B cell (primary cell): Measurements from ENCODE around the gene RNLS. TPM values are rescaled to one million over a fixed set of nuclear protein-coding genes. Genes with fewer than 3 reads are reported as not detected.

ENCODE experiments used
- ATAC-seq: fragments of 200-7000 bp; cut with Tn5 transposase; one replicate; pipeline ENCODE4 v1.10.0; 2021; ENCODE audit warnings: low read depth, mild to moderate bottlenecking, moderate number of reproducible peaks, moderate library complexity
- CTCF ChIA-PET: fragments of 350-600 bp; sonication (Branson Sonifier 250); formaldehyde crosslinking; loops from one replicate; lab custom pipeline; 2021; ENCODE audit warnings: antibody characterized with exemption, inconsistent platforms; lab: Charles Lee
- POLR2A ChIA-PET: fragments of 350-600 bp; sonication (Branson Sonifier 250); formaldehyde crosslinking; loops from one replicate; lab custom pipeline; 2021; ENCODE audit warnings: antibody characterized with exemption; lab: Charles Lee
- DNase-seq: peaks from one replicate; pipeline ENCODE4 v3.0.0; 2013
- H2AFZ ChIP-seq: 2 replicates; pipeline ENCODE4 v1.6.1; 2012; ENCODE audit warnings: mild to moderate bottlenecking, low read depth, low read length; ENCODE audit not compliant: insufficient read depth, poor library complexity, severe bottlenecking
- H3K27ac ChIP-seq, 2 donors: 1 replicate in 1 of 2; 2 replicates in 1 of 2; pipeline ENCODE4 v1.5.1; 2012 to 2013; ENCODE audit warnings: low read length in 2 of 2, mild to moderate bottlenecking in 2 of 2, moderate library complexity in 1 of 2
- H3K27me3 ChIP-seq, 4 experiments: fragments of 200-600 bp in 1 of 4; sonication (generic) in 1 of 4; replicated peaks in 1 of 4; 1 replicate in 2 of 4; 2 replicates in 2 of 4; pipeline versions ENCODE4 v1.6.1 to v1.7.0; 2013 to 2016; ENCODE audit warnings: low read length in 3 of 4, mild to moderate bottlenecking in 2 of 4, mixed read lengths in 1 of 4, moderate library complexity in 1 of 4; ENCODE audit not compliant: insufficient read depth in 4 of 4, control insufficient read depth in 3 of 4; ENCODE audit errors: control extremely low read depth in 1 of 4
- H3K36me3 ChIP-seq, 2 experiments: replicated peaks in 1 of 2; 1 replicate in 1 of 2; 2 replicates in 1 of 2; pipeline versions ENCODE4 v1.6.1 to v1.7.1; 2013; ENCODE audit warnings: low read length in 1 of 2; ENCODE audit not compliant: insufficient read depth in 2 of 2, control insufficient read depth in 1 of 2; ENCODE audit errors: control extremely low read depth in 1 of 2, extremely low read depth in 1 of 2
- H3K4me1 ChIP-seq, 2 donors: fragments of 200-600 bp in 1 of 2; sonication (generic) in 1 of 2; 1 replicate in 1 of 2; 2 replicates in 1 of 2; pipeline versions ENCODE4 v1.5.1 to v1.6.1; 2013 to 2017; ENCODE audit warnings: low read length in 2 of 2; ENCODE audit not compliant: control insufficient read depth in 2 of 2, insufficient read depth in 2 of 2
- H3K4me2 ChIP-seq: replicated peaks from 2 replicates; pipeline ENCODE3; 2012; ENCODE audit warnings: mild to moderate bottlenecking, low read depth, low read length; ENCODE audit not compliant: poor library complexity, severe bottlenecking
- H3K4me3 ChIP-seq, 5 experiments: fragments of 200-600 bp in 1 of 5; sonication (generic) in 1 of 5; 1 replicate in 3 of 5; 2 replicates in 2 of 5; pipeline versions ENCODE4 v1.5.1 to v1.7.0; 2011 to 2016; ENCODE audit warnings: low read length in 4 of 5, mild to moderate bottlenecking in 4 of 5, low read depth in 2 of 5, control low read depth in 1 of 5, moderate library complexity in 1 of 5; ENCODE audit not compliant: insufficient read depth in 1 of 5; ENCODE audit errors: control extremely low read depth in 1 of 5, extremely low read depth in 1 of 5
- H3K79me2 ChIP-seq: fragments of 200-600 bp; sonication (generic); one replicate; pipeline ENCODE4 v1.6.0; 2016; ENCODE audit warnings: low read length; ENCODE audit not compliant: control insufficient read depth, insufficient read depth
- H3K9ac ChIP-seq: fragments of 200-600 bp; sonication (generic); 2 replicates; pipeline ENCODE4 v1.6.1; 2017; ENCODE audit warnings: mild to moderate bottlenecking, low read length, moderate library complexity
- H3K9me3 ChIP-seq, 3 donors: one replicate each; pipeline versions ENCODE4 v1.6.1 to v1.7.1; 2013; ENCODE audit warnings: low read length in 2 of 3; ENCODE audit not compliant: control insufficient read depth in 2 of 3, insufficient read depth in 1 of 3; ENCODE audit errors: control extremely low read depth in 1 of 3
- H4K20me1 ChIP-seq: 2 replicates; pipeline ENCODE4 v1.6.0; 2012; ENCODE audit warnings: mild to moderate bottlenecking, low read length; ENCODE audit not compliant: insufficient read depth, control insufficient read depth, poor library complexity, severe bottlenecking
- H3K27ac Mint-ChIP-seq: one replicate; pipeline ENCODE4 v1.8.0; 2021; ENCODE audit warnings: mixed read lengths
- H3K27me3 Mint-ChIP-seq: one replicate; pipeline ENCODE4 v1.8.0; 2021; ENCODE audit warnings: mixed read lengths
- H3K4me1 Mint-ChIP-seq: one replicate; pipeline ENCODE4 v1.8.0; 2021; ENCODE audit warnings: mixed read lengths
- H3K4me3 Mint-ChIP-seq: one replicate; pipeline ENCODE4 v1.8.0; 2021; ENCODE audit warnings: mixed read lengths
- H3K9me3 Mint-ChIP-seq: one replicate; pipeline ENCODE4 v1.8.0; 2022; ENCODE audit warnings: mixed read lengths; ENCODE audit not compliant: insufficient read depth
- EZH2 ChIP-seq: IDR thresholded peaks from 2 replicates; pipeline ENCODE4 v1.6.1; 2012; ENCODE audit warnings: borderline replicate concordance, low read depth, mild to moderate bottlenecking, moderate library complexity, low read length; ENCODE audit not compliant: insufficient read depth, poor library complexity, severe bottlenecking
- WGBS: methylation state at CpG from one replicate; pipeline ENCODE4 v1.1.5; 2013; ENCODE audit warnings: missing lambda C conversion rate; ENCODE audit not compliant: insufficient coverage; 5-methylcytosine and 5-hydroxymethylcytosine counted together
- intact Hi-C: fragments of 100-400 bp; cut with micrococcal nuclease; formaldehyde crosslinking; loops from one replicate; pipeline ENCODE4 v1.10.0; 2022
- polyA plus RNA-seq: library from polyadenylated mRNA; depleted of rRNA; stranded (reverse); fragments of >200 nt; gene quantifications from 2 replicates; pipeline ENCODE4 v1.2.3, GENCODE V29; 2012
- total RNA-seq, 2 donors: library from RNA; stranded (reverse); fragments of 120-200 nt in 1 of 2; gene quantifications; 1 replicate in 1 of 2; 2 replicates in 1 of 2; pipeline versions ENCODE4 v1.2.3 to v1.2.4, GENCODE V29; 2013 to 2022
- TF ChIP-seq, protein P1 (sequence below): fragments of 200-600 bp; IDR thresholded peaks from one replicate; pipeline ENCODE4 v1.8.0; 2022; ENCODE audit warnings: antibody characterized with exemption, mild to moderate bottlenecking

The RNLS gene
- total and polyA plus RNA-seq, 2 donors (not counting 1 experiment from before 2014, with no cell fraction given) = 3.5 to 7.5 TPM

DNA sequence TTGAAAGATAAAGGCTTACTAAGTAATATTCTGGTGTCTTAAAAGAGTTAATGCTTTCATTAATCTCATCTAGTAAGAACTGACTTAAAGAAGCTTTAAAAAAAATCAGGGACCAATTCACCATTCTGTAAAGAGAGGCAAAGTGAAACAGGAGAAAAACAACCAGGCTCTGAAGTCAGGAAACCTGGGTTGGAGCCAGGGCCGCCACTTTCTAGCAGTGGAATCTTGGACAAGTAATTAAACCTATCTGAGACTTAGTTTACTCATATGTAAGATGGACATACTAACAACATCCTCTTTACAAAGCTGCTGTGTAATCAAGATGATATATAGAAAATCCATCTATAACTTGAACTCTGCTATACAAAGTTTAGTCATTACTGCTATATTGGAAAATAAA is 154.1 kb downstream of the RNLS start:
- no peaks in the 10 kb centered on the region for H3K36me3 ChIP-seq
- TF ChIP-seq, protein P1, sequence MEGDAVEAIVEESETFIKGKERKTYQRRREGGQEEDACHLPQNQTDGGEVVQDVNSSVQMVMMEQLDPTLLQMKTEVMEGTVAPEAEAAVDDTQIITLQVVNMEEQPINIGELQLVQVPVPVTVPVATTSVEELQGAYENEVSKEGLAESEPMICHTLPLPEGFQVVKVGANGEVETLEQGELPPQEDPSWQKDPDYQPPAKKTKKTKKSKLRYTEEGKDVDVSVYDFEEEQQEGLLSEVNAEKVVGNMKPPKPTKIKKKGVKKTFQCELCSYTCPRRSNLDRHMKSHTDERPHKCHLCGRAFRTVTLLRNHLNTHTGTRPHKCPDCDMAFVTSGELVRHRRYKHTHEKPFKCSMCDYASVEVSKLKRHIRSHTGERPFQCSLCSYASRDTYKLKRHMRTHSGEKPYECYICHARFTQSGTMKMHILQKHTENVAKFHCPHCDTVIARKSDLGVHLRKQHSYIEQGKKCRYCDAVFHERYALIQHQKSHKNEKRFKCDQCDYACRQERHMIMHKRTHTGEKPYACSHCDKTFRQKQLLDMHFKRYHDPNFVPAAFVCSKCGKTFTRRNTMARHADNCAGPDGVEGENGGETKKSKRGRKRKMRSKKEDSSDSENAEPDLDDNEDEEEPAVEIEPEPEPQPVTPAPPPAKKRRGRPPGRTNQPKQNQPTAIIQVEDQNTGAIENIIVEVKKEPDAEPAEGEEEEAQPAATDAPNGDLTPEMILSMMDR = no peak
- no peak for TF ChIP-seq EZH2
- no peak overlapping the region for H2AFZ ChIP-seq
- H3K27me3 ChIP-seq = no peaks in the 10 kb centered on the region
- CTCF ChIA-PET = no interaction called here
- H3K9me3 ChIP-seq = no peaks in the 10 kb centered on the region
- WGBS = no CpG with 5 or more reads among the region's 1 CpG
- no peaks in the 10 kb centered on the region for H4K20me1 ChIP-seq
- no peaks in the 10 kb centered on the region for H3K4me1 Mint-ChIP-seq
- no peaks in the 10 kb centered on the region for H3K79me2 ChIP-seq
- no peaks in the 10 kb centered on the region for H3K27me3 Mint-ChIP-seq
- H3K27ac Mint-ChIP-seq = no peak overlapping the region
- no peak overlapping the region for H3K4me2 ChIP-seq
- intact Hi-C loops = no loop called here
- DNase-seq (no peak), ATAC-seq (no peak)
- POLR2A ChIA-PET = no interaction called here
- no peak overlapping the region for H3K4me3 ChIP-seq
- H3K4me1 ChIP-seq = no peaks in the 10 kb centered on the region
- H3K9ac ChIP-seq = no peak overlapping the region
- H3K27ac ChIP-seq = no peak overlapping the region
- H3K4me3 Mint-ChIP-seq = no peak overlapping the region
- peaks cover 2% of the 10 kb centered on the region for H3K9me3 Mint-ChIP-seq

GRCh38 chr10:88428442-88428841 is 154.7 kb downstream of the RNLS start:
- DNase-seq = no peak
- Histone ChIP-seq H3K9me3 (no peaks in the 10 kb centered on the region), H3K4me1 (no peaks in the 10 kb centered on the region), H3K4me2 (no peak overlapping the region), H3K4me3 (no peak overlapping the region), H4K20me1 (no peaks in the 10 kb centered on the region), H3K27me3 (no peaks in the 10 kb centered on the region), H3K79me2 (no peaks in the 10 kb centered on the region), H3K36me3 (no peaks in the 10 kb centered on the region), H2AFZ (no peak overlapping the region), H3K27ac (no peak overlapping the region), H3K9ac (no peak overlapping the region)
- intact Hi-C loops = no loop called here
- Mint-ChIP-seq H3K4me3 (no peak overlapping the region), H3K27me3 (no peaks in the 10 kb centered on the region), H3K4me1 (no peaks in the 10 kb centered on the region), H3K27ac (no peak overlapping the region), H3K9me3 (peaks cover 2% of the 10 kb centered on the region)
- TF ChIP-seq, protein P1 = no peak
- TF ChIP-seq EZH2 = no peak
- CTCF ChIA-PET = no interaction called here
- POLR2A ChIA-PET = no interaction called here
- WGBS = 100% methylated on average over 1 of the region's 1 CpG
- ATAC-seq = no peak
